ENCODE data around the gene MRGPRE. TPM values are rescaled to one million over a fixed set of nuclear protein-coding genes. Genes with fewer than 3 reads are reported as not detected.

Gene MRGPRE
- total RNA-seq, 1 experiment from 2014 or later = not detected

DNA sequence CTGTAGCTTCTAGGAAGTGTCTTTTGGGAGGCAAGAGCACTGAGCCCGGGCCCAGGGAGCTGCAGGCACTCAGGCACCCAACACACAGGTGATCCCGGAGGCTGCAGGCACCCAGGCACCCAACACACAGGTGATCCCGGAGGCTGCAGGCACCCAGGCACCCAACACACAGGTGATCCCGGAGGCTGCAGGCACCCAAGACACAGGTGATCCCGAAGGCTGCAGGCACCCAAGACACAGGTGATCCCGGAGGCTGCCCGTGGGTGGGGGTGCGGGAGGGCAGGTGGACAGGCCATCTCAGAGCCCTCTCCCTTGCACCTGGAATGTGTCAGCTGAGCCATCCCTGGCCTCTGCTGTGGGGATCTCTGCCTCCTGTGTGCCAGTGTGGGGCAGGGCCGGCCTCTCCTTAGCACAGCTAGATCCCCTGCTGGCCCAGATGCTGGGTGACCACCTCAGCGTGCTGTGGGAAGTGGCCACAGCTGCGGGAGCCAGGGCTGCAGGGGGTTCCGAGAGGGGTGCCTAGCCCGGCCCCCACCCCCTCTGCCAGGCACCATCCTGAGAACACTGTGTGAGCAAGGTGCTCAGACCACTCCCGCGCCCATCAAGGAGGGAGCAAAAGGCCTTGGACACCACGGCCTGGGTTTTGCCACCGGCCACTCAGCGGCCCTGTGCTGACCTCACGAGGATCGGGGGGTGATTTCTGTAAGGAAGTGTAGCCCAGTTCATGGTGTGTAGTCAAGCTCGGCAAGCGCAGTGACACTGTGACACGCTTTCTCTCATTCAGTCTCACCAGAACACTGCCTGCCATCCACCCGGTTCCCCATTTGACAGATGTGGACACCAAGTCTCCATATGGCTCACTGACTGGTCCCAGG lies 27.8 kb downstream of the MRGPRE start:
- no peak for ATAC-seq
- no peak for DNase-seq (ENCODE audit: low spot score)
- peaks cover 45% of the 10 kb centered on the region for H3K27me3 Mint-ChIP-seq (ENCODE audit: low read depth)
- POLR2A ChIA-PET = interaction anchor here (0.7 kb wide), 1 partner anchor 65 kb away, joined by 5 read pairs; no protein-coding TSS in a partner anchor
- no peak overlapping the region for H3K27ac Mint-ChIP-seq
- H3K36me3 Mint-ChIP-seq = no peaks in the 10 kb centered on the region
- CTCF ChIA-PET = interaction anchor here (1.1 to 3.2 kb wide), 10 partner anchors 9 to 137 kb away, joined by 3 to 10 read pairs (median 6); no protein-coding TSS in a partner anchor
- no peaks in the 10 kb centered on the region for H3K9me3 Mint-ChIP-seq
- no peak overlapping the region for H3K4me3 Mint-ChIP-seq
- TF ChIP-seq, protein P1, sequence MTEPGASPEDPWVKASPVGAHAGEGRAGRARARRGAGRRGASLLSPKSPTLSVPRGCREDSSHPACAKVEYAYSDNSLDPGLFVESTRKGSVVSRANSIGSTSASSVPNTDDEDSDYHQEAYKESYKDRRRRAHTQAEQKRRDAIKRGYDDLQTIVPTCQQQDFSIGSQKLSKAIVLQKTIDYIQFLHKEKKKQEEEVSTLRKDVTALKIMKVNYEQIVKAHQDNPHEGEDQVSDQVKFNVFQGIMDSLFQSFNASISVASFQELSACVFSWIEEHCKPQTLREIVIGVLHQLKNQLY (CRISPR knock-in tag; IDR thresholded peaks at IDR 0.05) = no peak
- TF ChIP-seq KAT7 (CRISPR knock-in tag; IDR thresholded peaks at IDR 0.05; ENCODE audit: borderline replicate concordance) (0 out of 2 replicates have a peak, but pooled peaks have one; percentile 7), ZBTB21 (CRISPR knock-in tag; IDR thresholded peaks at IDR 0.05; ENCODE audit: borderline replicate concordance) (no peak)
- peaks cover 10% of the 10 kb centered on the region for H3K4me1 Mint-ChIP-seq

DNA sequence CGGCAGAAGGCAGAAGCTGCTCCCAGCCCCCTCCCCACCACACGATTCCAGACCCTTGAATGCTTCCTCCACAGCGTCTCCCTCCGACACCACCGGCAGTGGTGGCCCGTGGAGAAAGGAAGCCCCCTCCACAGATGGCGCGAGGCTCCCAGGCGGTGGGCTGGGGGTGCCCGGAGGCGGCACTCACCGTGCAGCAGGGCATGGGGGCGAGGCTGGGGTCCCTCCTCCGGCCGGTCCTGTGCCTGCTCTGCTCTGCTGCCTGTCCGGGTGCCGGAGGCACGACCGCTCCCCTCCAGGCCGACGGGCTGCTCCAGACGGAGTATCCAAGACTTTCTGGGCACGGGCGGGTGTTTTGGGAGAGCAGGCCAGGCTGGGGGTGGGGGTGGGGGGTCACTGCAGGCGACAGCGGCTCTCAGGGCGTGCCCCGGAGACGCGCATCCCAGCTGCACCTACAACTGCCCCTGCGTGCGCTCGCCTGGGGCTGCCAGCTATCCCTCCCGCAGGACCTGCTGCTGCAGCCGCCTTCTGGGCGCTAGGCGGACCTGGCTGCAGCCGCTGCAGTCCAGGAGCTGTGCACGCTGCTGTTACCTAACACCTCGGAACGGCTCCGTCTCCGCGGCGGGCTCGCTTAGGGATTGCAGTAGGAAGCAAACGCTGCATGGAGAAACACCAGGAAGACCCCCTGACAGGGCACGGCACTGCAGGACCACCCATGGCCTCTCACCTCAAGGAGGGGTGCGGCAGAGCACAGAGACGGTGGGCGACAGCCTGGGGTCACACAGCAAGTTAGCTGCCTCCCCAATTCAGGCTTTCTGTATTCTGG lies 28.8 kb downstream of the MRGPRE start:
- Mint-ChIP-seq H3K27ac (no peak overlapping the region), H3K9me3 (no peaks in the 10 kb centered on the region), H3K36me3 (no peaks in the 10 kb centered on the region), H3K4me1 (peaks cover 10% of the 10 kb centered on the region), H3K4me3 (peak overlapping the region; percentile 54), H3K27me3 (ENCODE audit: low read depth) (peaks cover 42% of the 10 kb centered on the region)
- DNase-seq (ENCODE audit: low spot score) (peak; percentile 57), ATAC-seq (peak; percentile 78)
- CTCF ChIA-PET = interaction anchor here (0.7 to 3.2 kb wide), 12 partner anchors 8 to 138 kb away, joined by 3 to 10 read pairs (median 5); no protein-coding TSS in a partner anchor
- TF ChIP-seq, protein P1 (CRISPR knock-in tag; IDR thresholded peaks at IDR 0.05) = no peak
- TF ChIP-seq, protein P2, sequence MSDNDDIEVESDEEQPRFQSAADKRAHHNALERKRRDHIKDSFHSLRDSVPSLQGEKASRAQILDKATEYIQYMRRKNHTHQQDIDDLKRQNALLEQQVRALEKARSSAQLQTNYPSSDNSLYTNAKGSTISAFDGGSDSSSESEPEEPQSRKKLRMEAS (CRISPR knock-in tag; IDR thresholded peaks at IDR 0.05) = peak; percentile 36; the same call in 1 of the 2 replicates
- TF ChIP-seq MYBL2 (CRISPR knock-in tag; IDR thresholded peaks at IDR 0.05) = no peak
- TF ChIP-seq ZNF423 (CRISPR knock-in tag; IDR thresholded peaks at IDR 0.05) = no peak
- peak; percentile 84 for TF ChIP-seq GTF2I (CRISPR knock-in tag; conservative IDR thresholded peaks at IDR 0.05)
- TF ChIP-seq KAT7 (CRISPR knock-in tag; IDR thresholded peaks at IDR 0.05; ENCODE audit: borderline replicate concordance) = 0 out of 2 replicates have a peak, but pooled peaks have one; percentile 15
- TF ChIP-seq NR2C2 (CRISPR knock-in tag; IDR thresholded peaks at IDR 0.05) = no peak
- TF ChIP-seq ZNF121 (CRISPR knock-in tag; IDR thresholded peaks at IDR 0.05) = no peak
- 0 out of 2 replicates have a peak, but pooled peaks have one; percentile 38 for TF ChIP-seq ZBTB21 (CRISPR knock-in tag; IDR thresholded peaks at IDR 0.05; ENCODE audit: borderline replicate concordance)
- TF ChIP-seq MXD4 (CRISPR knock-in tag; IDR thresholded peaks at IDR 0.05; ENCODE audit: borderline replicate concordance) = no peak
- POLR2A ChIA-PET = interaction anchor here (0.7 kb wide), 1 partner anchor 64 kb away, joined by 5 read pairs; no protein-coding TSS in a partner anchor

DNA sequence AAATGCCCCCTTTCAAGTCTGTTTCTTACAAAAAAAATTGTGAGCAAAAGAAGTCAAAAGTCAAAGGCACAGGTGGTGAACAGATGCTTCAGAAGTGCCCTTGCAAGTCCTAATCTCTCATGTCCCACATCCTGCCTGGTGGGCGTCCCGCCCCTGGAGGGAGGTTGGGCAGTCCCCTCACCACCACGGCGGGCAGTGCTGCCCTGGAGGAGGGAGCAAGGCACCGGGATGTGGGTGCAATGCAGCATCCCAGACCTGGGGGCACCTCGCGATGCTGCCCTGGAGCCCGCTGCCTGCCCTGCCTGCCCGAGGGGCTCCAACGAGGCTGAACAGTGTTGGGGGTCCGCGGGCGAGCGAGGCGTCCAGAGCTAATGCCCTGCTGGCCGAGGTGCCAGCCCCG lies 29.5 kb downstream of the MRGPRE start:
- H3K27me3 Mint-ChIP-seq (ENCODE audit: low read depth) = peaks cover 42% of the 10 kb centered on the region

More for the DNA sequence above, 29.5 kb downstream of the MRGPRE start:
- peak; percentile 16 for ATAC-seq
- Mint-ChIP-seq H3K4me1 (peaks cover 10% of the 10 kb centered on the region), H3K36me3 (no peaks in the 10 kb centered on the region), H3K4me3 (peak overlapping the region; percentile 54), H3K27ac (no peak overlapping the region), H3K9me3 (no peaks in the 10 kb centered on the region)
- ChIA-PET CTCF (interaction anchor here (0.7 to 3.2 kb wide), 6 partner anchors 13 to 68 kb away, joined by 3 to 10 read pairs (median 6); no protein-coding TSS in a partner anchor), POLR2A (no interaction called here)
- TF ChIP-seq, protein P3, sequence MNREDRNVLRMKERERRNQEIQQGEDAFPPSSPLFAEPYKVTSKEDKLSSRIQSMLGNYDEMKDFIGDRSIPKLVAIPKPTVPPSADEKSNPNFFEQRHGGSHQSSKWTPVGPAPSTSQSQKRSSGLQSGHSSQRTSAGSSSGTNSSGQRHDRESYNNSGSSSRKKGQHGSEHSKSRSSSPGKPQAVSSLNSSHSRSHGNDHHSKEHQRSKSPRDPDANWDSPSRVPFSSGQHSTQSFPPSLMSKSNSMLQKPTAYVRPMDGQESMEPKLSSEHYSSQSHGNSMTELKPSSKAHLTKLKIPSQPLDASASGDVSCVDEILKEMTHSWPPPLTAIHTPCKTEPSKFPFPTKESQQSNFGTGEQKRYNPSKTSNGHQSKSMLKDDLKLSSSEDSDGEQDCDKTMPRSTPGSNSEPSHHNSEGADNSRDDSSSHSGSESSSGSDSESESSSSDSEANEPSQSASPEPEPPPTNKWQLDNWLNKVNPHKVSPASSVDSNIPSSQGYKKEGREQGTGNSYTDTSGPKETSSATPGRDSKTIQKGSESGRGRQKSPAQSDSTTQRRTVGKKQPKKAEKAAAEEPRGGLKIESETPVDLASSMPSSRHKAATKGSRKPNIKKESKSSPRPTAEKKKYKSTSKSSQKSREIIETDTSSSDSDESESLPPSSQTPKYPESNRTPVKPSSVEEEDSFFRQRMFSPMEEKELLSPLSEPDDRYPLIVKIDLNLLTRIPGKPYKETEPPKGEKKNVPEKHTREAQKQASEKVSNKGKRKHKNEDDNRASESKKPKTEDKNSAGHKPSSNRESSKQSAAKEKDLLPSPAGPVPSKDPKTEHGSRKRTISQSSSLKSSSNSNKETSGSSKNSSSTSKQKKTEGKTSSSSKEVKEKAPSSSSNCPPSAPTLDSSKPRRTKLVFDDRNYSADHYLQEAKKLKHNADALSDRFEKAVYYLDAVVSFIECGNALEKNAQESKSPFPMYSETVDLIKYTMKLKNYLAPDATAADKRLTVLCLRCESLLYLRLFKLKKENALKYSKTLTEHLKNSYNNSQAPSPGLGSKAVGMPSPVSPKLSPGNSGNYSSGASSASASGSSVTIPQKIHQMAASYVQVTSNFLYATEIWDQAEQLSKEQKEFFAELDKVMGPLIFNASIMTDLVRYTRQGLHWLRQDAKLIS (CRISPR knock-in tag; IDR thresholded peaks at IDR 0.05; ENCODE audit: borderline replicate concordance) = no peak
- TF ChIP-seq SMAD4 (CRISPR knock-in tag; IDR thresholded peaks at IDR 0.05) = no peak
- no peak for TF ChIP-seq NR2C2 (CRISPR knock-in tag; IDR thresholded peaks at IDR 0.05)
- TF ChIP-seq, protein P2 (CRISPR knock-in tag; IDR thresholded peaks at IDR 0.05) = no peak
- TF ChIP-seq GTF2I (CRISPR knock-in tag; conservative IDR thresholded peaks at IDR 0.05) = no peak
- TF ChIP-seq, protein P4, sequence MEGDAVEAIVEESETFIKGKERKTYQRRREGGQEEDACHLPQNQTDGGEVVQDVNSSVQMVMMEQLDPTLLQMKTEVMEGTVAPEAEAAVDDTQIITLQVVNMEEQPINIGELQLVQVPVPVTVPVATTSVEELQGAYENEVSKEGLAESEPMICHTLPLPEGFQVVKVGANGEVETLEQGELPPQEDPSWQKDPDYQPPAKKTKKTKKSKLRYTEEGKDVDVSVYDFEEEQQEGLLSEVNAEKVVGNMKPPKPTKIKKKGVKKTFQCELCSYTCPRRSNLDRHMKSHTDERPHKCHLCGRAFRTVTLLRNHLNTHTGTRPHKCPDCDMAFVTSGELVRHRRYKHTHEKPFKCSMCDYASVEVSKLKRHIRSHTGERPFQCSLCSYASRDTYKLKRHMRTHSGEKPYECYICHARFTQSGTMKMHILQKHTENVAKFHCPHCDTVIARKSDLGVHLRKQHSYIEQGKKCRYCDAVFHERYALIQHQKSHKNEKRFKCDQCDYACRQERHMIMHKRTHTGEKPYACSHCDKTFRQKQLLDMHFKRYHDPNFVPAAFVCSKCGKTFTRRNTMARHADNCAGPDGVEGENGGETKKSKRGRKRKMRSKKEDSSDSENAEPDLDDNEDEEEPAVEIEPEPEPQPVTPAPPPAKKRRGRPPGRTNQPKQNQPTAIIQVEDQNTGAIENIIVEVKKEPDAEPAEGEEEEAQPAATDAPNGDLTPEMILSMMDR (IDR thresholded peaks at IDR 0.05) = no peak
- no peak for DNase-seq (ENCODE audit: low spot score)

Data from WTC11 (cell line).